Measurements from ENCODE around the gene PTP4A2. TPM values are rescaled to one million over a fixed set of nuclear protein-coding genes. Genes with fewer than 3 reads are reported as not detected.

Gene PTP4A2
- total and polyA plus RNA-seq, 10 of the 15 experiments (the other 5 are each of a cell fraction or from before 2014, with no cell fraction given): 180 to 909 (median 375) TPM

GRCh38 chr1:31926252-31926651, 11.9 kb downstream of the PTP4A2 start:
- Histone ChIP-seq H3K4me3 (peak overlapping the region; percentile 66), H3K9me3 (replicated peaks; ENCODE audit: control insufficient read depth, insufficient read depth, low read length) (no peaks in the 10 kb centered on the region), H3K4me1 (ENCODE audit: control insufficient read depth, insufficient read depth, low read length) (peaks cover 24% of the 10 kb centered on the region), H3K4me2 (ENCODE audit: control insufficient read depth, insufficient read depth) (peak overlapping the region; percentile 78), H4K20me1 (ENCODE audit: control insufficient read depth, insufficient read depth) (peaks cover 5% of the 10 kb centered on the region), H3K27me3 (replicated peaks in 1 of 2; ENCODE audit: control insufficient read depth in 2 of 2, insufficient read depth in 2 of 2, low read length in 1 of 2) (no peaks in the 10 kb centered on the region), H3K79me2 (ENCODE audit: control insufficient read depth, insufficient read depth, low read length) (peaks cover 94% of the 10 kb centered on the region), H3K9ac (ENCODE audit: control insufficient read depth, insufficient read depth, low read length) (0 out of 2 replicates have a peak overlapping the region, but pooled peaks have one; percentile 5), H2AFZ (ENCODE audit: control insufficient read depth, low read depth, low read length) (no peak overlapping the region), H3K27ac (ENCODE audit: control insufficient read depth, insufficient read depth) (peak overlapping the region; percentile 72; the same call in 1 of the 2 replicates), H3K36me3 (ENCODE audit: control insufficient read depth in 2 of 2, insufficient read depth in 2 of 2, low read length in 1 of 2) (peaks cover 1 to 5% of the 10 kb centered on the region in 2 experiments; a peak in 2 of 4 replicates)
- CTCF ChIA-PET: interaction anchor here (0.6 to 2.6 kb wide), 8 partner anchors 8 to 888 kb away, joined by 3 to 15 read pairs (median 5); no protein-coding TSS in a partner anchor
- RAD21 ChIA-PET (ENCODE audit: unreplicated experiment): interaction anchor here (0.7 to 3.7 kb wide), 13 partner anchors 9 to 137 kb away, joined by 3 to 26 read pairs (median 6); partner anchors contain the start of gene PTP4A2
- in situ Hi-C loops (cut with MboI) (no loop called here), intact Hi-C loops (cut with micrococcal nuclease; ENCODE audit: unreplicated experiment) (no loop called here)
- no peak for DNase-seq (ENCODE audit: low read depth, low spot score)
- FAIRE-seq: no peak
- POLR2A ChIA-PET: interaction anchor here (0.6 to 3.6 kb wide), 10 partner anchors 9 to 147 kb away, joined by 3 to 17 read pairs (median 8); partner anchors contain the start of genes PTP4A2 and TMEM39B
- peak; percentile 14; the same call in 1 of the 3 replicates for ATAC-seq
- SMC1A ChIA-PET (ENCODE audit: uncharacterized antibody, unreplicated experiment): interaction anchor here (0.9 to 5.7 kb wide), 13 partner anchors 9 to 111 kb away, joined by 3 to 67 read pairs (median 8); partner anchors contain the start of genes PTP4A2 and SPOCD1
- WGBS (ENCODE audit: insufficient coverage, insufficient replicate concordance, low lambda C conversion rate, missing lambda C conversion rate): 0% methylated on average over 2 of the region's 2 CpGs
- no TSS peak for BruUV-seq (replicated peaks)
- TF ChIP-seq MEF2A (IDR thresholded peaks at IDR 0.05; ENCODE audit: insufficient read depth, low read depth, low read length) (no peak), ATF2 (IDR thresholded peaks at IDR 0.05; ENCODE audit: low read length) (0 out of 2 replicates have a peak, but pooled peaks have one; percentile 32), CREM (IDR thresholded peaks at IDR 0.05; ENCODE audit: low read depth) (peak; percentile 41; the same call in 1 of the 2 replicates), IRF4 (IDR thresholded peaks at IDR 0.05; ENCODE audit: low read depth, low read length) (peak; percentile 50; the same call in 1 of the 2 replicates), ASH2L (IDR thresholded peaks at IDR 0.05; ENCODE audit: borderline replicate concordance, low read depth) (no peak), RUNX3 (IDR thresholded peaks at IDR 0.05; ENCODE audit: low read length) (peak; percentile 68; the same call in 1 of the 2 replicates), JUNB (IDR thresholded peaks at IDR 0.05) (peak; percentile 94), SIX5 (IDR thresholded peaks at IDR 0.05; ENCODE audit: low read depth, low read length, severe bottlenecking) (no peak), NKRF (conservative IDR thresholded peaks at IDR 0.05) (no peak), ELK1 (IDR thresholded peaks at IDR 0.05; ENCODE audit: low read depth, low read length) (no peak), TCF7 (IDR thresholded peaks at IDR 0.05; ENCODE audit: borderline replicate concordance) (0 out of 2 replicates have a peak, but pooled peaks have one; percentile 17), IKZF2 (IDR thresholded peaks at IDR 0.05) (peak; percentile 38 to 47; a peak in 2 of 4 replicates), POLR2AphosphoS5 (IDR thresholded peaks at IDR 0.05; ENCODE audit: low read length) (no peak), STAT1 (conservative IDR thresholded peaks at IDR 0.05) (no peak), NFYA (IDR thresholded peaks at IDR 0.05; ENCODE audit: borderline replicate concordance, low read depth, low read length) (no peak), NFIC (IDR thresholded peaks at IDR 0.05; ENCODE audit: low read depth, low read length) (peak; percentile 79)
- TF ChIP-seq, protein P1, sequence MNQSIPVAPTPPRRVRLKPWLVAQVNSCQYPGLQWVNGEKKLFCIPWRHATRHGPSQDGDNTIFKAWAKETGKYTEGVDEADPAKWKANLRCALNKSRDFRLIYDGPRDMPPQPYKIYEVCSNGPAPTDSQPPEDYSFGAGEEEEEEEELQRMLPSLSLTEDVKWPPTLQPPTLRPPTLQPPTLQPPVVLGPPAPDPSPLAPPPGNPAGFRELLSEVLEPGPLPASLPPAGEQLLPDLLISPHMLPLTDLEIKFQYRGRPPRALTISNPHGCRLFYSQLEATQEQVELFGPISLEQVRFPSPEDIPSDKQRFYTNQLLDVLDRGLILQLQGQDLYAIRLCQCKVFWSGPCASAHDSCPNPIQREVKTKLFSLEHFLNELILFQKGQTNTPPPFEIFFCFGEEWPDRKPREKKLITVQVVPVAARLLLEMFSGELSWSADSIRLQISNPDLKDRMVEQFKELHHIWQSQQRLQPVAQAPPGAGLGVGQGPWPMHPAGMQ (IDR thresholded peaks at IDR 0.05; ENCODE audit: borderline replicate concordance): no peak
- TF ChIP-seq, protein P2, sequence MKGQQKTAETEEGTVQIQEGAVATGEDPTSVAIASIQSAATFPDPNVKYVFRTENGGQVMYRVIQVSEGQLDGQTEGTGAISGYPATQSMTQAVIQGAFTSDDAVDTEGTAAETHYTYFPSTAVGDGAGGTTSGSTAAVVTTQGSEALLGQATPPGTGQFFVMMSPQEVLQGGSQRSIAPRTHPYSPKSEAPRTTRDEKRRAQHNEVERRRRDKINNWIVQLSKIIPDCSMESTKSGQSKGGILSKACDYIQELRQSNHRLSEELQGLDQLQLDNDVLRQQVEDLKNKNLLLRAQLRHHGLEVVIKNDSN (IDR thresholded peaks at IDR 0.05; ENCODE audit: borderline replicate concordance, extremely low read length, insufficient read depth, low read depth, low read length): no peak

All from GM12878 (cell line).